Motor neuron (in vitro differentiated cells): ENCODE results near the gene ZNF319. TPM values are rescaled to one million over a fixed set of nuclear protein-coding genes. Genes with fewer than 3 reads are reported as not detected.

ENCODE experiments used
- ATAC-seq, 8 experiments: fragments of 200-7000 bp; cut with Tn5 transposase; replicated peaks in 6 of 8; 2 replicates each; pipeline ENCODE4 v1.8.0; 2021; ENCODE audit warnings: mild to moderate bottlenecking in 8 of 8, moderate library complexity in 8 of 8
- H3K27ac ChIP-seq, 2 donors: fragments of 250-450 bp; sonication (Bioruptor Pico); 2 replicates each; pipeline ENCODE4 v1.9.0; 2021; ENCODE audit warnings: antibody characterized with exemption in 2 of 2, mild to moderate bottlenecking in 2 of 2, moderate library complexity in 1 of 2
- H3K4me1 ChIP-seq, 2 donors: fragments of 250-450 bp; sonication (Bioruptor Pico); replicated peaks in 1 of 2; 2 replicates each; pipeline ENCODE4 v1.6.1; 2021; ENCODE audit warnings: antibody characterized with exemption in 2 of 2, mild to moderate bottlenecking in 2 of 2, moderate library complexity in 1 of 2
- H3K4me3 ChIP-seq, 5 donors: fragments of 250-450 bp; sonication (Bioruptor Pico); 2 replicates each; pipeline ENCODE4 v1.9.0; 2021; ENCODE audit warnings: antibody characterized with exemption in 5 of 5, mild to moderate bottlenecking in 5 of 5, moderate library complexity in 4 of 5
- WGBS, 10 experiments: fragments of 450-650 bp; shearing (Covaris generic); methylation state at CpG; one replicate each; pipeline ENCODE4 v1.0.0; 2022; 5-methylcytosine and 5-hydroxymethylcytosine counted together
- in situ Hi-C, 9 experiments: fragments of 400-800 bp; cut with MboI; loops; one replicate each; pipeline ENCODE4 v1.15.0; 2021; ENCODE audit warnings: low sequenced_read_pairs in 9 of 9, low pct_unique_long_range_greater_than_20kb in 2 of 9; ENCODE audit not compliant: unreplicated experiment in 9 of 9
- total RNA-seq, 8 experiments: library from RNA; unstranded; fragments of 300-600 nt; gene quantifications; 2 replicates each; pipeline versions ENCODE4 v1.2.3 to v1.2.4, GENCODE V29; 2022

Gene ZNF319
- total RNA-seq, 8 experiments from 2014 or later: 3.5 to 7.4 (median 5.2) TPM

DNA sequence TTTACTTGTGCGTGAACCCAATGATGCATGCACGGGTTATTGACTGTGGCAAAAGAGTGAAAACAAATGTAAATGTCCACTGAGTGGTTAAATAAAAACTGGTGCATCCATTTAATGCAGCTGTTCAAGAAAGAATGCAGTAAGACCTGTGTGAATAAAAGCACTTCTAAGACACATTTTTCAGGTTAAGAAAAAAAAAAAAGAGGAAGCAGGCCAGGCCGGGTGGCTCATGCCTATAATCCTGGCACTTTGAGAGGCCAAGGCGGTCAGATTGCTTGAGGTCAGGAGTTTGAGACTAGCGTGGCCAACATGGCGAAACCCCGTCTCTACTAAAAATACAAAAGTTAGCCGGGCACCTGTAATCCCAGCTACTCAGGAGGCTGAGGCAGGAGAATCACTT is 41.4 kb downstream of the ZNF319 start:
- in situ Hi-C loops: no loop called here
- H3K27ac ChIP-seq: no peak overlapping the region
- 36 to 100% (median 67%) methylated on average over 2 to 7 of the region's 8 CpGs; no CpG with 5 or more reads in 1 of the 10 experiments for WGBS, 10 experiments

DNA sequence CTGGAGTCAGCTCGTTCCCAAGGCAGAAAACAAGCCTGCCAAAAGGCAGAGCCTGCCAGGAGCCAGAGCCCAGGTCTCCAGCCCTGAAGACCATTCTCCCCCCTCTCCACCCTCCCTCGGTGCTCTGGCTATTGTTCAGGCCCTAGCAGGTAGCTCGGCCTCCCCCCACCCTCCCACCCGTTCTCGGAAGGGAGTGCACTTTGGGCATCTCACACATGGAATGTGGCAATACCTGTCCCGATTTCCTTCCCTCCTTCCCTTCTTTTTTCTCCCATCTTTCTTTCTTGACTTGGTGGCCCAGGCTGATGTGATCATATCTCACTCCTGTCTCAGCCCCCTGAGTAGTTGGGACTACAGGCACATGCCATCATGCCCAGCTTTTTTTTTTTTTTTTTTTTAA is 41.9 kb downstream of the ZNF319 start:
- in situ Hi-C loops: no loop called here
- ATAC-seq: no peak
- H3K4me1 ChIP-seq: peaks cover 9 to 12% of the 10 kb centered on the region in 2 donors
- 74 to 90% methylated on average over 2 to 3 of the region's 6 CpGs; no CpG with 5 or more reads in 8 of the 10 experiments for WGBS, 10 experiments
- no peak overlapping the region for H3K27ac ChIP-seq
- no peak overlapping the region for H3K4me3 ChIP-seq

More for the DNA sequence above, 41.4 kb downstream of the ZNF319 start:
- Histone ChIP-seq H3K4me1 (peaks cover 9 to 12% of the 10 kb centered on the region in 2 donors), H3K4me3 (no peak overlapping the region)
- no peak for ATAC-seq

DNA sequence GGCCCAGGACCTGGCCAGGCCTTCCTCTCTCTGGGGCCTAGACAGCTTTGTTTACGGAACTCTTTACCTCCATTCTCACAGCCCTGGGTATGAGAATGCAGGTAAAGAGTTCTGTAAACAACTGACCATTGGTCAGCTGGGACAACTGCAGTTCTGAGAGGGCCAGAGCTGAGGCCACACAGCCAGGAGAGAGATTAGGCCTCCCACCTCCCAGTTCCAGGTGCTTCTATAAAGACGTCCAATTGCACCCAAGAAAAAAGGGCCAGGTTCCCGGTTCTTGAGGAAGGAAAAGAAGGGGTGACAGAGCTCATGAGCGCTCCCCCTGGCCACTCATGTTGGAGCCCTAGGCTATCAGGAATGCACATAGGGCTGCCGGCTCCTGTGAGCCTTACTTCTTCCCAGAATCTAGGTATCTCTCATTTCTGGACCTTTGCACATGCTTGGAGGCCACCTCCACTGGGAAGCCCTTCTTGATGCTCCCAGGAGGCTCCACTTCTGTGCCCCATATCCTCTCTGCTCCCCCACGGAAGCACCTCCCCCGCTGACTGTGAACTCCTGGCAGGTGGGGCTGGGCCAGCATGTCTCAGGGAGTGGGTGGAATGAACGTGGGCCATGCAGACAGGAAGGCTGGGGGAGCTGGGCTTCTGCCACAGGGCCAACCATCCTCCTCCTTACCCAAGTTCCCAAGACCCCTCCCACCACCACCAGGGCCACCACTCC is 42.6 kb downstream of the ZNF319 start:
- 49 to 100% (median 93%) methylated on average over 1 to 3 of the region's 8 CpGs; no CpG with 5 or more reads in 3 of the 10 experiments for WGBS, 10 experiments
- no peak overlapping the region for H3K4me3 ChIP-seq
- ATAC-seq: no peak
- peak overlapping the region in 1 of 2 donors; percentile 14 for H3K27ac ChIP-seq
- in situ Hi-C loops: no loop called here
- peaks cover 9 to 12% of the 10 kb centered on the region in 2 donors for H3K4me1 ChIP-seq

GRCh38 chr16:57956924-57957672 is 43.4 kb downstream of the ZNF319 start:
- H3K27ac ChIP-seq: peak overlapping the region in 1 of 2 donors; percentile 14
- ATAC-seq: peak in 3 of 8 experiments; percentile 77 to 85 (median 82)
- H3K4me3 ChIP-seq: no peak overlapping the region
- 60 to 90% (median 60%) methylated on average over 1 to 2 of the region's 8 CpGs; no CpG with 5 or more reads in 7 of the 10 experiments for WGBS, 10 experiments
- peaks cover 9 to 12% of the 10 kb centered on the region in 2 donors for H3K4me1 ChIP-seq
- in situ Hi-C loops: no loop called here

DNA sequence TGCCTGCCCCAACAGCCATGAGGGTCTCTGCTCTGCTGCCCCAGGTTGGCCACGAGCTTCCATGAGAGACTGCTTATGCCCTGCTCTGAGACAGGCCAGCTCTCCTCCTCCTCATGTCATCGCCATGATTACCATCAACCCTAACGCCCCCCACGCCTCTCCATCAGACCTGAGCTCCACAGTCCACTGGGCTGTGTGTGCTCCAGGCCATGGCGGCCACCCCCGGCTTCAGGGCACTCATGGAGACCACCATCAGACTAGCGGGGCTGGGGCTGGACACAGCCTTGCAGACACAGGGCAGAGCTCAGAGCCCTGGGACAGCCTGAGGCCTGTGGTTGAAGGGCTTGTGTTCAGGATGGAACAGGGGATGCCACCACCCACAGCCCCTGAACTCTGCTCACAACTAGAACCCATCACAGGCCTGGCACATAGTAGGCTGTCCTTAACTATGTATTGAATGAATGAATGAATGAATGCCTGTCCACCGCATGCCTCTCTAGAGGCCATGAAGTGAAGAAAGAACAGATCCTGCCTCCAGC is 44.1 kb downstream of the ZNF319 start:
- in situ Hi-C loops: no loop called here
- H3K4me1 ChIP-seq: peaks cover 9 to 12% of the 10 kb centered on the region in 2 donors
- WGBS, 10 experiments: 57 to 88% (median 71%) methylated on average over 2 to 7 of the region's 8 CpGs; no CpG with 5 or more reads in 6 of the 10 experiments
- H3K4me3 ChIP-seq: no peak overlapping the region
- H3K27ac ChIP-seq: no peak overlapping the region
- ATAC-seq: no peak

DNA sequence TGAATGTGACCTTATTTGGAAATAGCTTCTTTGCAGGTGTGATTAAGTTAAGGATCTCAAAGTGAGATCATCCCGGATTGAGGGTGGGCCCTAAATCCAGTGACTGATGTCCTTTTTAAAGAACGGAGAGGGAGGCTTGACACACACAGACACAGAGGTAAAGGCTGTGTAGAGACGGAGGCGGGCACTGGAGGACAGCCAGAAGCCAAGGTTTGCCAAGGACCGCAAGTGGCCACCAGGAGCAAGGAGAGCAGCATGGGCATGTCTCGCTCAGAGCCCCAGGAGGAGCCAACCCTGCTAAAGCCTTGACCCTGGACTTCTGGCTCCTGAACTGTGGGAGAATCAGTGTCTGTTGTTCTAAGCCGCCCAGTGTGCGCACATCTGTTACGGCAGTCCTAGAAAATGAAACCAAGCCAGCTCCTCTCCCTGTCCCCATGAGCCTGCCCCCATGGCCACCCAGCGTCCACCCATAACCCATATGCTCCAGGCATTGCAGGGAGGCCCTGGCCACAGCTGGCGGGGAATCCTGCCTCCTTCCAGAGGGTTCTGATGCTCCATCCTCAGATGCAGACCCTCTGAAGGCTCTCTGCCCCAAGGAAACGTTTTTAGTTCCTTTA is 44.8 kb downstream of the ZNF319 start:
- no peak overlapping the region for H3K4me3 ChIP-seq
- peaks cover 9 to 12% of the 10 kb centered on the region in 2 donors for H3K4me1 ChIP-seq
- peak in 2 of 8 experiments; percentile 34 to 58 for ATAC-seq
- in situ Hi-C loops: no loop called here
- no peak overlapping the region for H3K27ac ChIP-seq
- WGBS, 10 experiments: 41 to 100% (median 77%) methylated on average over 1 to 7 of the region's 12 CpGs; no CpG with 5 or more reads in 3 of the 10 experiments

- no peak for ATAC-seq
- Histone ChIP-seq H3K4me1 (peaks cover 9 to 12% of the 10 kb centered on the region in 2 donors), H3K4me3 (no peak overlapping the region), H3K27ac (no peak overlapping the region)
- WGBS, 10 experiments: 83 to 100% (median 92%) methylated on average over 1 of the region's 1 CpG; no CpG with 5 or more reads in 6 of the 10 experiments
- in situ Hi-C loops: no loop called here
Measured at GRCh38 chr16:57953857-57954256, 46.6 kb downstream of the ZNF319 start.

DNA sequence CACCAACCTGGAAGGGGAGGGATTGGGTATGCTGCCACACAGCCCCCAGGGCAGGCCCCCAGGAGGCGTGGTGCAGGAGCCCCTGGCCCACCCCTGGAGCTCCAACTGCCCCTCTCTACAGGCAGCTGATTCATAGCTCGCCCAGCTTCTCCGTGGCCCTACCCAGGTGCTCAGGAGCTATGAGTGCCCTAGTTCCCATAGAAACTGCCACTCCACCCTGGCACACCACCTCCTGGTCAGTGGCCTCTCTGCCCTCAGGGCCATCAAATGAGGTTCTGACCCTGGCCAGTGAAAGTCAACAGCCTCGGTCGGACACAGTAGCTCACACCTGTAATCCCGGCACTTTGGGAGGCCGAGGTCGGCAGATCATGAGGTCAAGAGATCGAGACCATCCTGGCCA is 47.6 kb downstream of the ZNF319 start:
- H3K4me1 ChIP-seq: peaks cover 9 to 12% of the 10 kb centered on the region in 2 donors
- in situ Hi-C loops: no loop called here
- H3K4me3 ChIP-seq: no peak overlapping the region
- H3K27ac ChIP-seq: no peak overlapping the region
- WGBS, 10 experiments: 60 to 100% (median 92%) methylated on average over 1 to 3 of the region's 9 CpGs; no CpG with 5 or more reads in 5 of the 10 experiments
- no peak for ATAC-seq

DNA sequence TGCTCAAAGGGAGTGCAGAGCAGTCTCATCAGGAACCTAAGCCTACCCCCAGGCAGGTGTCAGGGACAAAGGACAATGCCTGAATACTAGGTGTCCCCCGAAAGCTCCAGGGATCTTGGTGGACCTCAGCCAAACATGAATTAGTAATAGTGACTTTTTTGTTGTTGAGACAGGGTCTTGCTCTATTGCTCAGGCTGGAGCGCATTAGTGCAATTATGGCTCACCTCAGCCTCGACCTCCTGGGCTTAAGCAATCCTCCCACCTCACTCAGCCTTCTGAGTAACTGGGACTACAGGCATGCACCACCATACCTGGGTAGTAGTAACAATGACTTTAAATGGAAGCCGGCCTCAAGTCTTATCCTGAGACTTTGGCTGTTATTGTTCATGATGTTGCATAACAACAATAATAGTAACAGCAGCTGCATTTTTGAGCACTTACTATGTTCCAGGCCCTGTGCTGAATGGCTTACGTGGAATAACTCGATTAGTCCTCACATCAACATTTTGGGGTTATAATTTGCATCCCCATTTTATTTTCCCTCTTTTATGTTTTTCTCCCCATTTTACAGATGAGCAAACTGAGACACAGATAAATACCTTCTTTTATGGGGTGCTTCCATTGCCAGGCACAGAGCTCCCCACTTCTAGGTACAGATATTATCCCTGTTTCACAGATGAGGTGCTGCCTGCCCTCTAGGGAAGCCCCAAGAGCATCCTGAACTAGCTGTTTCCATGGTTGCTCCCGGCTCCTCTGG is 49.1 kb downstream of the ZNF319 start:
- Histone ChIP-seq H3K4me3 (no peak overlapping the region), H3K4me1 (peaks cover 5 to 11% of the 10 kb centered on the region in 2 donors), H3K27ac (no peak overlapping the region)
- WGBS, 10 experiments: 31 to 100% (median 77%) methylated on average over 1 to 5 of the region's 7 CpGs; no CpG with 5 or more reads in 1 of the 10 experiments
- no peak for ATAC-seq
- in situ Hi-C loops: no loop called here

DNA sequence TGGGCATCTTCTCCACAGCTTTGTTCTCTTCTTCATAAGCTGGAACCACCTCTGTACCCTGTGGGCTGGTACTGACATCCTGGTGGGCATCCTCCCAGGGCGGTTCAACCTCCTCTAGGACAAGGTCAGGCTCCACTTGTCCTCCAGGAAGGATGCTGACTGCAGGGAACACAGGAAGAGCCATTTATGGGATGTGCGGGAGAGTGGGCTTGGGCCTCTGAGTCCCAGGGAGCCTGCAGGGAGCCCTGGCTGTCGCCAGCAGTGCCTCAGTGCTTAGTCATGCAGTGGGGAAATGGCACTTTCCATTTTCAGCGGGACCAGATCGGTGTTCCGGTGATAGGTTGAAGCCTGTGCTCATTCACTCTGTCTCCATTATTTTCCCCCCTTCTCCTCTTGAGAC is 50.1 kb downstream of the ZNF319 start:
- WGBS, 10 experiments: 20 to 43% (median 27%) methylated on average over 1 to 5 of the region's 6 CpGs; no CpG with 5 or more reads in 5 of the 10 experiments
- ATAC-seq: no peak
- in situ Hi-C loops: no loop called here

GRCh38 chr16:57949595-57950238 is 50.8 kb downstream of the ZNF319 start:
- in situ Hi-C loops: no loop called here
- WGBS, 10 experiments: 37 to 100% (median 87%) methylated on average over 1 to 3 of the region's 5 CpGs; no CpG with 5 or more reads in 2 of the 10 experiments
- no peak overlapping the region for H3K27ac ChIP-seq

More for the DNA sequence above, 50.1 kb downstream of the ZNF319 start:
- H3K4me1 ChIP-seq: peaks cover 14 to 19% of the 10 kb centered on the region in 2 donors
- H3K27ac ChIP-seq: no peak overlapping the region
- no peak overlapping the region for H3K4me3 ChIP-seq

GRCh38 chr16:57949013-57949412 is 51.5 kb downstream of the ZNF319 start:
- in situ Hi-C loops: no loop called here
- Histone ChIP-seq H3K4me3 (no peak overlapping the region), H3K4me1 (peaks cover 17 to 19% of the 10 kb centered on the region in 2 donors), H3K27ac (no peak overlapping the region)
- ATAC-seq: no peak
- 0% methylated on average over 1 of the region's 2 CpGs; no CpG with 5 or more reads in 9 of the 10 experiments for WGBS, 10 experiments

More at GRCh38 chr16:57949595-57950238, 50.8 kb downstream of the ZNF319 start:
- Histone ChIP-seq H3K4me3 (no peak overlapping the region), H3K4me1 (peaks cover 15 to 19% of the 10 kb centered on the region in 2 donors)
- no peak for ATAC-seq
